Lower leg skin (tissue), 4 donors: Measurements from ENCODE around the gene IFNE. TPM values are rescaled to one million over a fixed set of nuclear protein-coding genes. Genes with fewer than 3 reads are reported as not detected.

ENCODE experiments used
- DNase-seq, 2 donors: peaks; one replicate each; pipeline ENCODE4 v3.0.0-alpha.2; 2019; ENCODE audit warnings: low spot score in 2 of 2
- H3K4me3 ChIP-seq: fragments of 200-600 bp; sonication (generic); 2 replicates; pipeline ENCODE4 v1.5.1; 2017; ENCODE audit warnings: mild to moderate bottlenecking, low read depth; ENCODE audit not compliant: poor library complexity, severe bottlenecking
- CTCF ChIP-seq, 3 donors: fragments of 450-650 bp; IDR thresholded peaks; one replicate each; pipeline ENCODE4 v1.5.1; 2016; ENCODE audit warnings: antibody characterized with exemption in 3 of 3, mild to moderate bottlenecking in 3 of 3, moderate library complexity in 2 of 3
- POLR2A ChIP-seq, 2 donors: fragments of 450-650 bp; IDR thresholded peaks; one replicate each; pipeline ENCODE4 v1.6.1; 2016 to 2017; ENCODE audit warnings: antibody characterized with exemption in 2 of 2, mild to moderate bottlenecking in 1 of 2, moderate library complexity in 1 of 2
- WGBS, 2 donors: methylation state at CpG; one replicate each; pipeline ENCODE4 v1.1.5; 2018; 5-methylcytosine and 5-hydroxymethylcytosine counted together
- intact Hi-C: fragments of 100-400 bp; cut with DNase I; formaldehyde crosslinking; loops from one replicate; pipeline ENCODE4 v1.15.0; 2023; ENCODE audit warnings: low total_unique reads
- microRNA counts, 2 donors: library from miRNA; unstranded; fragments of <30 nt; microRNA quantifications; one replicate each; lab custom pipeline; 2016
- microRNA-seq, 2 donors: library from miRNA; unstranded; fragments of <30 nt; microRNA quantifications; one replicate each; pipeline ENCODE4, GENCODE V29; 2016; ENCODE audit warnings: borderline replicate concordance in 2 of 2, borderline number of aligned reads in 1 of 2
- total RNA-seq, 4 donors: library from RNA; depleted of rRNA; stranded (reverse); fragments of >200 nt; gene quantifications; one replicate each; pipeline ENCODE4 v1.1.0, GENCODE V29; 2016

Gene IFNE
- total RNA-seq, 4 donors from 2014 or later, result not detected

GRCh38 chr9:21432672-21433425 lies 49.3 kb downstream of the IFNE start:
- intact Hi-C loops, result no loop called here
- WGBS, 2 donors, result 79 to 86% methylated on average over 2 of the region's 2 CpGs
- DNase-seq, result no peak
- no peak overlapping the region for H3K4me3 ChIP-seq
- no peak for TF ChIP-seq POLR2A (IDR thresholded peaks at IDR 0.05)
- no peak for TF ChIP-seq CTCF (IDR thresholded peaks at IDR 0.05)

MicroRNA genes within 50 kb of the gene (microRNA counts, 767-probe panel; counts per million panel counts)
- microRNA hsa-miR-31-5p (lab: Ali Mortazavi, UCI), result 0 to 358 counts per million in 2 donors

Small RNA genes lying within 50 kb of the gene (microRNA-seq; reads per million reads assigned to microRNA genes)
- 8.5 to 144 reads per million in 2 donors for gene MIR31

Other genes with a start within 250 kb of the IFNE start
- not detected for gene IFNA14, start 242.3 kb downstream of the IFNE start, total RNA-seq
- gene IFNA5, start 177.0 kb downstream of the IFNE start, total RNA-seq, result not detected
- gene KLHL9, start 146.9 kb downstream of the IFNE start, total RNA-seq, result 10 to 100 TPM; 12.0 to 17.8 (median 15.3) TPM
- not detected for gene IFNA6, start 131.4 kb downstream of the IFNE start, total RNA-seq
- gene IFNA13, start 114.3 kb downstream of the IFNE start, total RNA-seq, result not detected
- gene IFNA2, start 96.9 kb downstream of the IFNE start, total RNA-seq, result not detected
- gene IFNA8, start 73.2 kb downstream of the IFNE start, total RNA-seq, result not detected
- not detected for gene IFNA1, start 41.9 kb downstream of the IFNE start, total RNA-seq